Stimulated activated CD8-positive, alpha-beta memory T cell treated with anti-CD3 and anti-CD28 coated beads, Interleukin-4, amount 100 ng/mL, for 48 hours (primary cell): ENCODE results near the gene PMEL.
"Not testable (repeated sequence)": the region's sequence is repeated elsewhere in the genome, so short reads cannot be mapped to it uniquely, and the experiment has no call there.

Experiments used
- DNase-seq: peaks from one replicate; pipeline ENCODE4 v3.0.0-alpha.2; 2020

The PMEL gene

GRCh38 chr12:55965941-55966407 lies at the start of gene PMEL:
PMEL (minus strand) TSS chr12:55966042; CDS start chr12:55966011, 31 bp downstream.
- no peak for DNase-seq

DNA sequence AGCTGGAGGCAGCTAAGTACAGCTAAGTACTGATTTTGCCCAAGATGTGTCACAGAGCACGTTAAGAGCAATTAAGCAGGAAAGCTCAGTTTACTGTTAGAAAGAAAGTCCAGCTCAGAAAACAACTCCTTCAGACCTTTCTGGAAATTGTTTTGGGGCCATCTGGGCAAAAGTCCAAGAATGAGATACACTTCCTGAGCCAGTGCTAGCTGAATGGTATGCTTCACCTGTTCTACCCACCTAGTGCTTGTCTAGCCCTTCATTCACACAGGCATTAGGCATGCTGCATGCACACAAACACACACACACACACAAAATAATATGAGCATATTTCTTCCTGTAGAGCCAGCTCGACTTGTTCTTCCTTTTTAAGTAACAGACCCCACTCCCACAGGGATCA lies 48.4 kb upstream of the PMEL start:
- no peak for DNase-seq

GRCh38 chr12:56013482-56013881 lies 47.6 kb upstream of the PMEL start:
- no peak for DNase-seq

- no peak for DNase-seq
Observed at GRCh38 chr12:56011509-56012090, 45.8 kb upstream of the PMEL start.

- no peak for DNase-seq
Observed at GRCh38 chr12:56010111-56010570, 44.3 kb upstream of the PMEL start.

GRCh38 chr12:56007564-56008559 lies 42.0 kb upstream of the PMEL start:
- peak; percentile 77 for DNase-seq

GRCh38 chr12:56004211-56004610 lies 38.4 kb upstream of the PMEL start:
- DNase-seq: no peak

DNA sequence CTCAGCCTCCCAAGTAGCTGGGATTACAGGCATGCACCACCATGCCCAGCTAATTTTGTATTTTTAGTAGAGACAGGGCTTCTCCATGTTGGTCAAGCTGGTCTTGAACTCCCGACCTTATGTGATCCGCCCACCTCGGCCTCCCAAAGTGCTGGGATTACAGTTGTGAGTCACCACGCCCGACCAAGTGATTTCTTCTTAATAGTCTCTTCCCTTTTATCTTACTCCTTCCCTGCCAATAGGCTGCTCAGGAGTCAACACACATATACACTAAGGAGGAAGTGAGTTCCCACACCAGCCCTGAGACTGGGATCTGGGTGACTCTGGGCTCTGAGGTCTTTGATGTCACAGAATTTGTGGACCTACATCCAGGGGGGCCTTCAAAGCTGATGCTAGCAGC lies 37.5 kb upstream of the PMEL start:
- not testable (repeated sequence) for DNase-seq

DNA sequence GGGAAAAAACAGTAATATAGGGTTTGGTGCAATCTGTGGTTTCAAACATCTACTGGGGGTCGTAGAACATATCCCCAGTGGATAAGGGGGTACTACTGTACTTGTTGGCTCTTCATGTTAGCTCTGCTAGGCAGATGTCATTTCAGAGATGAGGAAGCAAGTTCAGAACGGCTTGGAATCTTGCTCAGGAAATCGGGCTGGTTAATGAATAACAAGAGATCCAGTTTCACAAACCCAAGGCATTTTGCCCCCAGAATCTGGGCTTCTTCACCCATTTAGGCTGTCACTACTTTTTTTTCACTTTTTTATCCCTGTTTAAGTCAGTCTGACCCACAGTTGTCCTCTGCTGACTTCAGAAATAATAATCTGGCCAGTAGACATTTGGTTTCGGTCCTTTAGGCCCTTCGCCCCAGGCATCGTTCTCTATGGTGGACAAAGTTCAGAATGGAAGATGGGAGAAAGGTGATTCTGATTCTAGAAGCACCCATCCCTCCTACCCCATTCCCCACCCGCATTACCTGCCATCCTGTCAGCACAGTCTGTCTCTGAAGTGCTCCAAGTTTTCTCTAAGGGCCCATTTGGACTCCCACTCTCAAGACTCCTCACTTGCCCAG lies 35.8 kb upstream of the PMEL start:
- no peak for DNase-seq

- DNase-seq: not testable (repeated sequence)
Observed at GRCh38 chr12:55999999-56000540, 34.2 kb upstream of the PMEL start.

DNA sequence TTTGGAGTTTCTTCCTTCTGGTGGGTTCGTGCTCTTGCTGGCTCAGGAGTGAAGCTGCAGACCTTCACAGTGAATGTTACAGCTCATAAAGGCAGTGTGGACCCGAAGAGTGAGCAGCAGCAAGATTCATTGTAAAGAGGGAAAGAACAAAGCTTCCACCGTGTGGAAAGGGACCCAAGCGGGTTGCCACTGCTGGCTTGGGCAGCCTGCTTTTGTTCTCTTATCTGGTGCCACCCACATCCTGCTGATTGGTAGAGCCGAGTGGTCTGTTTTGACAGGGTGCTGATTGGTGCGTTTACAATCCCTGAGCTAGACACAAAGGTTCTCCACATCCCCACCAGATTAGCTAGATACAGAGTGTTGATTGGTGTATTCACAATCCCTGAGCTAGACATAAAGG lies 33.7 kb upstream of the PMEL start:
- DNase-seq: peak; percentile 34

GRCh38 chr12:55997535-55997859 lies 31.7 kb upstream of the PMEL start:
- DNase-seq: no peak

DNA sequence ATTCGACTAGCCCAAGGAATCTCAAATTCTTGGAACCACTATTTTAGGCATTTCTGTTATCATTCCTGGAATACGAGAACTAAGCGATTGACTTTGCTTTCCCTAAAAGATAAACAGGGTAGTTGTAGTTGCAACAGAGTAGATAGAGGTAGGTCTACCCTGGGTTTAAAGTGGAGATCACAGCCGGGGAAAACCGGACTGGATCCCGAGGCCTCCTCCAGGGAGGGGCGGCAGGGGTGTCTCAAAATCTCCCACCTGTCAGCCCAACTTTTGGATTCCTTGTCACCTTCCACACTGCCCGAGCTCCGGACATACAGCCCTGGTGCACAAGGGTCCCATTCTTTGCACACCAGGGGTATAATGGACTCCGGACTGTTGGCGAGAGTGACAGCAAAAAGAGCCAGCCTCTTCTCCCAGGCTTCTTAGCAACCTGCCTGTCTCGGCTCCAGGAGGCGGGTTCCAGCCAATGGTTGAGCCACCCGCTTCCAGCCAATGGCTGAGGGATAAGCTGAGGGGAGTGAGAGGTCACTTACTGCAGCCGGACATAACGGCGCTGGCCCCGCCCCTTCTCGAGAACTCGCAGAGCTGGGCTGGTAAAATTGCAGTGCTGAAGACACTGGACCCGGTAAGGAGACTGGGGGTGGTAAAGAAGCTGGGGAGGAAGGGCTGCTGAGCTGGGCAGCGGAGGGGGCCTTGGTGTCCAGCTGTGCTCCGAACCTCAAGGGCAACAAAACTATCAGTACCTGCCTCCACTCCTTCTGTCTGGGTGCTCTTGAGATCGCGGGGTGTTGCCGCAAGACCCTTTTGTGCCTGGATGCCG lies 31.1 kb upstream of the PMEL start, which contains the start of gene SUOX:
Gene SUOX, plus strand, starts transcription at position 562 of the 820 bp plus-strand sequence. CDS start 4,946 bp downstream, outside the sequence.
- DNase-seq: peak; percentile 65

DNA sequence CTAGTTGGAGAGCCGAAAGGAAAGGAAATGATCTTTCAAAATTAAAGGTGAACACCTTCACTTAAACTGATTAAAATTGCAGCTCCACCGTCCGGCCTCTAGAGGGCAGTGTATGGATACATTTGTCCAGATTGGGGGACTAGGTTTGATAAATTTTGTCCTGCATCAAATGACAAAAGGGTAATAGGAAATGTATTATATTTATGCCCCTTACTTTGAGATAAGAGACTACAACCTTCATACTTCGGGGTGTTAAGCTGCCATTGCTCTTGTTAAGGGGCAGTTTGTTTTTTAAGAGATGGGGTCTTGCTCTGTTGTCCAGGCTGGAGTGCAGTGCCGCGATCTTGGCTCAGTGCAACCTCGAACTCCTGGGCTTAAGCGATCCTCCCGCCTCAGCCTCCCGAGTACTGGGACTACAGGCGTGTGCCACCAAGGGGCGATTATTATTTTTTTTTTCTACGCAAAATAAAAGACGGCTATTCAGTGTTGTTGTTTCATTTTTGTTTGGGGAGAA lies 30.4 kb upstream of the PMEL start:
- DNase-seq: peak; percentile 75

DNA sequence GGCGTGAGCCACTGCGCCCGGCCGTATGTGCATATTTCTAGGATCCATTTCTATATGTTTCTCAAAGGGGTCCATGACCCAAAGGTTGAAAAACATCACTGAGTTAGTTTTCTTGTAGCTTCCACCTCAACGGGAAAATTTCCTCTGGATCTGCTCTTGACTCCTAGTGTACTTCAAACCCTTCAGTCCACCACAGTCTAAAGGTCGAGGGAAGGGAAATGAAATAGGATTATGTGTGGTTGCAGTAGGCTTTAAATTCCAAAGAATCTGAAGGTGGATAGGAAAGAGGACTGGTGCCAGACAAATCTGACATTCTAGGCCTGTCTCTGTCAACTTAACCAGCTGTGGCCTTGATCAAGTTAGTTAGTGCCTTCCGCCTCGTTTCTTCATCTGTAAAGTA lies 29.5 kb upstream of the PMEL start:
- DNase-seq: no peak

GRCh38 chr12:55993230-55993853 lies 27.5 kb upstream of the PMEL start:
- DNase-seq: no peak

- no peak for DNase-seq
Observed at GRCh38 chr12:55991110-55991509, 25.3 kb upstream of the PMEL start.

- not testable (repeated sequence) for DNase-seq
Observed at GRCh38 chr12:55985976-55986375, 20.1 kb upstream of the PMEL start.

DNA sequence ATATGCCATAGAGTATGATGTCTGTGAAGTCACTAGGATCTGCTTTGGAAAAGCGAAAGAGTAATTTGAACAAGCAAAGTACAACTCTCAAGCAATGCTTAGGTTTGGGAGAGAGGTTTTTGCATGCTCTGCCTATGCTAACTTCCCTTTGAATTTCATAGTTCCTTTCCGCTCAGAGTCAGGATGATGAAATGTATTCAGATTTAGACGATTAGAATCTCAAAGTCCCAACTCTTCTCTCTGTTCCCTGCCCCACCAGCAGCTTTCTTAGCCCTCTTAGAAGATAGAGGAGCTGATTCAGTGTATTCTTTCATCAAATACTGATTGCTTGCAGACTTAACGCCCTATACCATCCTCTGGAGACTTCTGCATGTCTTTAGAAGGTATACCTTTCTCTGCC lies 19.5 kb upstream of the PMEL start:
- DNase-seq: no peak

- no peak for DNase-seq
Observed at GRCh38 chr12:55984861-55985260, 19.0 kb upstream of the PMEL start.

DNA sequence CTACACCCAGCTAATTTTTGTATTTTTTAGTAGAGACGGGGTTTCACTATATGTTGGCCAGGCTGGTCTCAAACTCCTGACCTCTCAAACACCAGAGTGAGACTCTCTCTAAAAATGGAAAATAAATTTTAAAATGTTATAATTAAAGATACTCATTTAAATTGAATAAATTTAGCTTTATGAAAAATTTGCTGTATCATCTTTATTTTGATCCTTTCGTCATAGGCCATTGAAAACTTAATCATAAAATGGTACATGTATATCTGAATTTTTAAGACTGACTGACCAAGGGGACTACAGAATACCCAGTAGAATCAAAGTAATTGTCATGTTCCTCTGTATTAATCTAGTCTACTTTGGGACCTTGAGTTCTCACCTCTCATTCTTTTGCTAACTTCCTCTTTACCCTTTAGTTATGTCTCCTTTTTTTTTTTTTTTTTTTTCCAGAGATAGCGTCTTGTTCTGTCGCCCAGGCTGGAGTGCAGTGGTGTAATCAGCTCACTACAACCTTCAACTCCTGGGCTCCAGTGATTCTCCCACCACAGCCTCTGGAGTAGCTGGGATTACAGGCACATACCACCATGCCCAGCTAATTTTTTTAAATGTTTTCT lies 17.5 kb upstream of the PMEL start:
- DNase-seq: no peak
